DOHH2 (cell line): ENCODE results near the gene CUBN.

ENCODE experiments used
- CTCF ChIP-seq: fragments of 200-600 bp; sonication (generic); IDR thresholded peaks from one replicate; pipeline ENCODE4 v1.5.1; 2014; ENCODE audit warnings: antibody characterized with exemption, mild to moderate bottlenecking, low read depth, low read length; ENCODE audit not compliant: poor library complexity, severe bottlenecking
- EZH2phosphoT487 ChIP-seq: fragments of 200-600 bp; sonication (generic); IDR thresholded peaks from 2 replicates; pipeline ENCODE4 v1.6.1; 2017; ENCODE audit warnings: borderline replicate concordance, mild to moderate bottlenecking, antibody characterized with exemption, low read length, moderate library complexity, mixed read lengths

- no peak for TF ChIP-seq CTCF
- TF ChIP-seq EZH2phosphoT487, result no peak
Measured at GRCh38 chr10:16987976-16988610, 141.5 kb downstream of the CUBN start.
